ENCODE results near the gene SDK1.
A peak's percentile ranks its signal among the peaks of the same experiment; 100 is the strongest.

Gene SDK1

DNA sequence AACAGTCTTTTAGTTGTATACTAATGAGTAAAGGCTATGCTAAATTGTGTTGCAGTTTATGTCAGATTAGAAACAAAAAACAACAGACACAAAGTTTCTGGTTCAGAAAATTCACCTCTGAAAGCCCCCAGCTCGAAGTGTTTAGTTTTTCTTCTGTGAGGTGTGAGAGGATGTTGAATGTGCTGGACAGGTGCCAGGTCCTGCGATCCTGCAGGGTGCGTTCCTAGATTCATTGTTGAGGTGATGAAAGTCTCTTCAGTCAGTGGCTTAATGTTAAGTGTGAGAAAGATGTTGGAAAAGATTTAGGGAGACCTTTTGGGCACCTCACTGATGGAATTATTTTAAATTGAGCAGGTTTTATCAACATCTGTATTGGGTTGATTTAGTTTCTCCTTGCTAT lies 287.3 kb downstream of the SDK1 start:
- DNase-seq, result no peak

DNA sequence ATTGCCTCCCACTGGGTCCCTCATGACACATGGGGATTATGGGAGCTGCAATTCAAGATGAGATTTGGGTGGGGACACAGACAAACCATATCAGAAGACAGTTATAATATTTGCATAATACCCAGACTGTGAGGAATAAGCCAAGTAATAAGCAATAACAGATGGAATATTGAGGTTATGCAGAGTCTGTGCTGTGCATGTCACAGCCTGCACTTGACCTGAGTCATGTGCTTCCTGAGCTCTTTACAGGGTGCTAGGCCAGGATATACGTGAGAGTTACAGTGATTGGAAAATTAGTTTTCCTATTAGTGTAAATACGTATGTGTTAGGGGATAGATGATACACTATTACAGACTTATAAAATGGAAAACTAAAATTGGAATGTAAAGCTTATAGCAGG lies 288.7 kb downstream of the SDK1 start:
- peak; percentile 6 for DNase-seq

DNA sequence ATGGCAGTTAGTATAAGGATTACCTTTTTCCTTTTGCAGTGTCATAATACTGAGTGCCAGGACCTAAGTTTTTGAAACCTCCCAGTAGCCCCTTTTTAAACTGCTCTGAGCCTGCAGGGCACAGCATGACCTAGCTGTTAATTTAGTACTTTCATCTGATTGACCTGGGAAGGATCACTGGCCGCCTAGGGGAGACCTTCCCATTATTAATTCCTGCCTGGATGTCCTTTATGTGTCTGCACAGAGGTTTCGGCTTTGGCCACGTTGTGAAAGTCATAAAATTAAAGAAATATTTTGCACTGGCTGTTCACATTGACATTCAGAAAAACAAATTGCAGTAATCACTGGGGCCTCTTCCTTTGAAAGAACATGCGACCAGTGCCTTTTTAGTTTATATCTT lies 290.2 kb downstream of the SDK1 start:
- no peak for DNase-seq

DNA sequence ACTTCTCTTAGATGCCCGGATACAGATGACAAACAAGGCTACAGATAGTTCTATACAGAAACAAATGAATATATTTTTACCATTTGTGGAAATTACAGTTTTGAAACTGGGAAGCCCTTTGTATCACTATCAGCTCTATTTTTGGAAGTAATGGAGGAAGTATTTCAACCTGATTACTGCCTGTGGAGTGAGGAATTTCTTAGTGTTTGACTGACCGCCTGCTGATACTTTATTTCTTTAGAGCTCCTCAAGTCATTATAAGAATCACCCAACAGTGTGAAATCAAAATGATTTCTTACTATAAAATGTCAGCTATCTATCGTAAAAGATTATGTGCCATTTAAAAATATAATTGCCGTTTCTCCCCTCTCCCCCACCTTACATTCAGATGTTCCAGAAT lies 290.9 kb downstream of the SDK1 start:
- DNase-seq, result no peak

DNA sequence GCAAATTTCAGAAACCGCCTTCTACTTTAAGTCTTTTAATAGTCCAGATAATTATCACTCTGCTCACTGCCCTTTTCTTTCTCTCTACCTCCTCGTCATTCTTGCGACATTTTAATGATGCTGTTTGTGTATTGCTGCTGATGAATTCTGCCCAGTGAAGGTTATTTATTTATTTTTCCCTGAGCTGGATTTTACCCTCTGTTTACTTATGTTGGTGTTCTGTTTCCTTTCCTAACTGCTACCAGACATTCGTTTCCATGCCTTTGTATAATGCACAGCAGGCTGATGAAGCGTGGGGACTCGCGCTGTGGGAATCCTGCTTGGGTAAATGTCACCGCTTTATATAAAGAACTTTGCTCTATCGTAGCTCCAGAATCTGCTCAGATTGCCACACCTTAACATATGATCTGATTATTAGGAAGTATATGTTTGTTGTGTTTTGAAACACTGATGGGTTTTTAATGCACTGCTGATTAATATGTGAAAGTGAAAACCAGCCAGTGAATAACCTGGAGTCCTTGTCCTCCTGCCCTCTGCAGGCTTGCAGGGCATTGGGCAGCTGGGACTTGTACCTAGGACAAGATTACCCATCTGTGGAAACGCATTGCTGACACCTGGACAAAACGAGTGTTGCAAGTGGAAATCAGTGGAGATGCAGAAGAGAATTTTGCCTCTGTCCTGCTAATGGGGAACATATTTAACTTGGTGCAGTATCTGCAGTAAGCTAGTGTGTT lies 291.5 kb downstream of the SDK1 start:
- DNase-seq, result no peak

DNA sequence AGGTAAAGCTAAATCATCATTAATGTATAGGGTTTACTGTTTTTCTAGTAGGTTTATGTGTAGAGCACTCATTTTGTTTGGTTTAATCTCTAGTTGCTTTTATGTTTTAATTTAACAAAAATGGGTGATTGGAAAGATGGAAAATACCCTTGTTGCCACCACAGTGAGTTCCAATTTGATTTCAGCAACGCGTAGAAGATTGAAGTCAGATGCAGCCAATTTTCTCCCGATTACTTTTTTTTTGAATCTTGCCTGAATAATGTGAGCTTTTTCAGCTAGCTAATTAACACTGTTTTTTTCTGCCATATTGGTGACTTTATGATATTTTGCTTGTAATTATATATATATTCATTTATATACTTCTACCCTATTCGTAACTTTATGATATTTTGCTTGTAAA lies 293.8 kb downstream of the SDK1 start:
- DNase-seq, result no peak

DNA sequence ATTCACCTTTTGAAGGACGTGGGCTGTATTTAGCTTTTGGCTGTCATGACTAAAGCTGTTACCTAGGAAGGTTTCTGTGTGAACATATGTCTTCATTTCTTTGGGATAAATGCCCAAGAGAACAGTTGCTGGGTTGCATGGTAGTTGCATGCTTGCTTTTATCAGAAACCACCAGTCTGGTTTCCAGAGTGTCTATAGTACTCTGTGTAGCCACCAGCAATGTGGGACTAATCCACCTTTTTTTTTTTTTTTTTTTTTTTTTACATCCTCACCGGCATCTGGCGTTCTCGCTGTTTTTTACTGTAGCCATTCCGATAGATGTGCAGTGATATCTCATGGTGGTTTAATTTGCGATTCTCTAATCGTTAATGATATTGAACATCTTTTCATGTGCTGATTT lies 297.8 kb downstream of the SDK1 start:
- DNase-seq, result no peak

DNA sequence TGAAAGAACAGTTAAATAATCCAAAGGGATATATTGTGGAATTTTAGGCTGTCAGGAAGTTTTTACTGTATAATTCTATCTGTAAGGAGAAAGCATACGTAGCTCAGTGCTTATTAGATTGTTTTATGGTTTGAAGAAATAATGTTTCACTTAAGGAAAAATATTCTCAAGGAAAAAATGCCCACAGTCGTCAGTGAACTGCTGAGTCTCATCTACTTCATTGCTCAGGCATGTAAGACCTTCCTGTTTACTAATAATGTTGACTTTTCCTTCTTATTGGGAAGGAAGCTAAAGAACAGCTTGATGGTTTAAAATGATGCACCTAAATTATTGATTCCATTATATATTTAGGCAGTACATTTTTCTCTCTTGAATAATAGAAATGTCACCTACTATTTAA lies 304.2 kb downstream of the SDK1 start:
- DNase-seq, result peak; percentile 2

DNA sequence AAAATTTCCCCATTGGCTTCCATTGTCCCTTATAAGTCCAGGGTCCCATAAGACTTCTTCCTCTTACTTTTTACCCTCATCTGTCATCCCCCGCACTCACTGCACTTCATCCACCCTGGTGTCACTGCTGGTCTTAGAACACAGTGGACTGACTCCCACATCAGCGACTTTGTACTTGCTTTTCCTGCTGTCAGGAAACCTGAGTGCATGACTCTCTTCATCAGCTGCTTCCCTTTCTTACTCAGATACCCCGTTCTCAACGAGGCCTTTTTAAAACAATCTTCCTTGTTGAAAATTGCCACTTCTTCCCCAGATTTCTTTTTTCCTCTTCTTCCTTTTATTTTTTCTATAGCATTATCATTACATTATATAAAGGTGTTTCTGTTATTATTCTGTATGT lies 305.4 kb downstream of the SDK1 start:
- DNase-seq, result no peak

DNA sequence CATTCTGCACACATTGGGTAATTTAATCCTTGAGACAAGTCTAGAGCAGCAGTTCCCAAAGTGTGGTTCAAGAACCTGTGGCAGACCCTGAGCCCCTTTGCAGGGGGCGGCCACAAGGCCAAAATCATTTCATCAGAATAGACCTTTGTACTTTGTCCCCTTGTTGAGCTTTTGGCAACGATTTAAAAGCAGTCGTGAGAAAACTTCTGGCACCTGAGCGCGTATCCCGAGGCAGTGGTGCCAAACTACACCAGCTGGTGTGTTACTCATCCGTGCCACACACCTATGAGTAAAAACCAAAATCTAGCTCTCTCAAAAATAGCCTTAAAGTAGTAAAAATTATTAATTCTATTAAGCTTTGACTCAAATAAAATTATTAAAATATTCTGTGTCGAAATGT lies 306.8 kb downstream of the SDK1 start:
- no peak for DNase-seq

DNA sequence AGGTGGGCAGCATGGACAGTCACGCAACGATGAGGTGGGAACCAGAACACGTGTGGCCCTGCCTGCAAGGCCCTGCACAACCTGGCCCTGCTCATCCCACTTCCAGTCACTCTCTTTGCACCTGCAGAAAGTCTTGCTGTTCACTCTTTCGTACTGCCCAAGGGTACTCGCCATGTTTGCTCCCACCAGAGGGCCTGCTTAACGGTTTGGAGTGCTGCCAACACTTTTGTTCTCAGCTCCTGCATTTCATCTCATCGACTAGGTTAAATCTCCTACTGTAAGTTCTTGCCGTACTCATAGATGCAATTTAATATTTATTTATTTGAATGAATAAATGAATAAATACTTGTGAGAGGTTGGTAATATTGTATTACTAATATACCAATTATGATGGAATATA lies 315.3 kb downstream of the SDK1 start:
- no peak for DNase-seq

DNA sequence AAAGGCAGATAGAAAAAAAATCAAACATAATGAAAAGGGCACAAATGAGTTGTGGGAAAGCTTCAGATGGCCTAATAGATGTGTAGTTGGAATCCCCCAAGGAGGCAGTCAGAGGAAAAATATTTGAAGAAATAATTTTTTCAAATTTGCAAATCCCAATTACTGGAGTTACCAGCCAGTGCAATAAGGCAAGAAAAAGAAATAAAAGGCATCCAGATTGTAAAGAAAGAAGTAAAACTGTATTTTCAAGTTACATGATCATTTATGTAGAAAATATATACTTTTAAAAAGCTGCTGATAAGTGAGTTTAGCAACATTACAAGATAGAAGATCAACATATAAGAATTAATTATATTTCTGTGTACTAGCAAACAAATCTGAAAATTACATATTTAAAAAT lies 329.0 kb downstream of the SDK1 start:
- no peak for DNase-seq

DNA sequence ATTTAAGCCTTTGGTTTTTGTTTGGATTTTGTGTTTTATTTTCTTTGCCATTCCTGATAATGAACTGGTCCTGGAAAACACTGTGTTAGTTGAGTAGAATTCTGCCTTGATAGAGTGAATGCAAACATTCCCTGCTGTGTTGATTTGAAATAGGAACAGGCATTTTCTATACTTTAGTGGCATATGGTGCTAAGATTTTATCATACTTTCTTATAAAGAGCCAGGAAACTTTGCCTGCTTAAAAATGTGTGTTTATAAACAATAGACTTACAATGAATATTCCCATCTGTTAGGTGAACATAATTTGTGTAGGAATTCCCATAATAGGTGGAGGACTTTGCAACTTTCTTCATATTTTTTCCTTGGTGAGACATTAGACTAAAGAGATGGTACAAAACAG lies 333.3 kb downstream of the SDK1 start:
- DNase-seq, result no peak

DNA sequence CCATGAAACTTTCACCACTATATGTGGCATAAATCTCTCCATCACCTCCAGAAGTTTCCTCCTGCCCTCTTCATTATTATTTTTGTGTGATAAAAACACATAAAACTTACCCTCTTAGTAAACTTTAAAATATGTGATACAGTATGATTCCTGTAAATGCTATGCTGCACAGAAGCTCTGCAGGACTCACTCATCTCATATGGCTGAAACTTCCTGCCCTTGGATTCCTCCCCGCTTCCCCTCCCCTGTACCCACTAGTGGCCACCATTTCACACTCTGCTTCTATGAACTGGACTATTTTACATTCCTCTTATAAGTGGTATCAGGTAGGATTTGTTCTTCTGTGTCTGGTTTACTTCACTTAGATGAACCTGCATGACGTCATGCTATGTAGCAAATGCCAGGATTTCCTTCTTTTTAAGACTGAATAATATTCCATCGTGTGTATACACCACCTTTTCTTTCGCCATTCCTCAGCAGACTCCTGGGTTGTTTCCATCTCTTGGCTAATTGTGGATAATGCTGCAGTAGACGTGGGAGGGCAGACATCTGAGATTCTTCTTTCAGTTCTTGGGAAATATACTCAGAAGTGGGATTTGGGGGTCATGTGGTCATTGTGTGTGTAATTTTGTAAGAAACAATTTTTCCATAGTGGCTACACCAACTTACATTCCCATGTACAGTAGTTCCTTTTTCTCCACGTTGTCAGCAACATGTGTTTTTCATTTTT lies 335.2 kb downstream of the SDK1 start:
- peak; percentile 21 for DNase-seq

DNA sequence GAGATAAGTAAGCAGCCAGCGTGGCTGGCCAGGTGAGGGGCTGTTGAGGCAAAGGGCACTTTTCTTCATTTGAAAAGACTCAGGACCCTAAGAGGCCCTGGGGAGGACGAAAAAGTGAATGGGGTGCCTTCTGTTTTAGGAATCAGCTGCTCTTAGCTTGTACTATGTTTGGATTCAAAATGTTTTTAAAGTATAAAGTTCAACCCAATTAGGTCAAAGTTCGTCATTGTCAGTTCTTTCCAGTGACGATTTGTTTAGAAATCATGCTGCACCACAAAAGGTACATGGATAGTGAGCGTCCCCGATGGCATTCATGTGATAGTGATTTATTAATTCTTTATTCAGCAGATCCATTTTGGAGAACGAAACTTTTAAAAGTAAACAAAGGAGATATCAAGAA lies 338.2 kb downstream of the SDK1 start:
- DNase-seq, result no peak

DNA sequence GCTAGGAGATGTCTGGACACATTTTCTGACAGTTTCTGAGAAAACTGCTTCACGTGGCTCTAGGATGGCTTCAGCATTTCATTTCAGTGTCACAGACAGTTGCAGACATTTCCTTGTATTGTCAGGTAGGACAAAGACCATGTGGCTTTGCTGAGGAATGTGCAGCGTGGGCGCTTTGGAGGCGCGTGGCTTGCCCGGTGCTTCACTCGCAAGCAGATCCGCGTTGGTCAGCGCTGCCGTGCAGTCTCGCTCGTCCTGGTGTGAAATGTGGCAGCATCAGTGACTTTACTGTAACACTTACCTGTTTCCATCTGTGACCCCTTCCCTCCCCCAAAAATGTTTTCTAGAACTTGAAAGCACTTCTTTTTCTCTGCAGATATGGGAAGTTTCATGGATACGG lies 340.5 kb downstream of the SDK1 start:
- no peak for DNase-seq

DNA sequence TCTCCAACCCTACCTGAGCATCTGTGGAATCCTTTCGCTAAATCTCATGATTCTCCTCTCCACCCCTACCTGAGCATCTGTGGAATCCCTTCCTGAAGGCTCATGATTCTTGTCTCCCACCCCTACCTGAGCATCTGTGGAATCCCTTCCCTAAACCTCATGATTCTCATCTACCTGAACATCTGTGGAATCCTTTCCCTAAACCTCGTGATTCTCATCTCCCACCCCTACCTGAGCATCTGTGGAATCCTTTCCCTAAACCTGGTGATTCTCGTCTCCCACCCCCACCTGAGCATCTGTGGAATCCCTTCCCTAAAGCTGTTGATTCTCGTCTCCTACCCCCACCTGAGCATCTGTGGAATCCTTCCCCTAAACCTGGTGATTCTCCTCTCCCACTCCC lies 342.0 kb downstream of the SDK1 start:
- DNase-seq, result no peak

DNA sequence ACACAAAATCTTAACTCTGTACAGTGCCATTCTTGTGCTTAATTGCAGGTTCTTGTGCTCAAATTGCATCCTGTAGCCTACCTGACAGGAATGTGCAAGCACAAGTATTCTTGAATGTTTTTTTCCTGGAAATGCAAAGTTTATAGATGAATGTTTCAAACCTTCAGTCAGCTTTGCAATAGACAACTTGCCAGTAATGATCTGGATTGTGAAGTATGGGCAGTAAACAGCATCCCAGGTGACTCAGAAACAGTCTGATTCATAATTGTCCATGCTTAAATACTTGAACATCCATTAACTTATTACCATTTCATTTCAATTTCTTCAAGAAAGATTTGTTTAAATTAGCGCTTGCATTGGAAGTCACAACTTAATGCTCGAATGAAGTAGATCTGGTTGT lies 347.2 kb downstream of the SDK1 start:
- no peak for DNase-seq

DNA sequence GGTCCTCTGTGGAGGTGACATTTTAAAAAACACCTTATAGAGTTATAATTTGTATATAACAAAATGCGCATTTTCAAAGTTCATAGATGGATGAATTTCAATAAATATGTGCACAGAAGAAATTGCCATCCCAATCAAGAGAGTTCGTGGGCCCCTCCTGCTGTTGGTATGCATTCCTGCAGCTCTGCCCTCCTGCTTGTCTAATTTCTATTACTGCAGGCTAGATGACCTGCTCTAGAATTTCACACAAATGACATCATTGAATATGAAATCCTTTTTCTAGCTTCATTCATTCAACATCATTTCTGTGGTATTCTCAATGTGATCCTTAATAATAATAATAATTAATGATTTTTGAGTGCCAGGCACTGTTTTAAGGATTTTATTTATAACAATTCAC lies 348.2 kb downstream of the SDK1 start:
- peak; percentile 34 for DNase-seq

DNA sequence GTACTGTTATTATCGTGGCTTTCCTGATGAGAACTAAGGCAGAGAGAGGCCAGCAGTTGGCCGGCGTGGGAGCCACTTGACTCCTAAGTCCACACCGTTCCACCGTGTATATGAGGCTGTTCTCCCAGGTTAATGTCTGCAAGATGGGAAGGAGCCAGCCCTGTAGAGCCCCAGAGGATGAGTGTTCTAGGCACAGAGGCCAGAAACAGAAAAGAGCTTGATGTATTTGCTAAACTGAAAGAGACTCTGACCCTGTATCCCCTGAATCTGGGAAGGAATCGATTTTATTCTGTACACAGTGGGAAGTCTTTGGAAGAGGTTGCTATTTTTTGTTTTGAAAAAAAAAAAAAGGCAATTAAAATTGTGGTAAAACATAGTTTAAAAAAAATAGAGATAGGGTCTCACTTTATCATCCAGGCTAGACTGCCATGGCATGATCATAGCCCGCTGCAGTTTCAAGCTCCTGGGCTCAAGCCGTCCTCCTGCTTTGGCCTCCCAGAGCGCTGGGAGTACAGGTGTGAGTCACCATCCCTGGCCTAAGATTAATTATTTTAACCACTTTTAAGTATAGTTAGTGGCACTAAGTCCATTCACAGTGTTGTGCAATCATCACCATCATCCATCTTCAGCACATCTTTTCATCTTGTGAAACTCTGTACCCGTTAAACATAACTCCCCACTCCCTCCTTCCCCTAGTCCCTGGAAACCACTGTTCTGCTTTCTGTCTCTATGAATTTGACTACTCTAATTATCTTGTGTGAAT lies 348.8 kb downstream of the SDK1 start:
- no peak for DNase-seq

DNA sequence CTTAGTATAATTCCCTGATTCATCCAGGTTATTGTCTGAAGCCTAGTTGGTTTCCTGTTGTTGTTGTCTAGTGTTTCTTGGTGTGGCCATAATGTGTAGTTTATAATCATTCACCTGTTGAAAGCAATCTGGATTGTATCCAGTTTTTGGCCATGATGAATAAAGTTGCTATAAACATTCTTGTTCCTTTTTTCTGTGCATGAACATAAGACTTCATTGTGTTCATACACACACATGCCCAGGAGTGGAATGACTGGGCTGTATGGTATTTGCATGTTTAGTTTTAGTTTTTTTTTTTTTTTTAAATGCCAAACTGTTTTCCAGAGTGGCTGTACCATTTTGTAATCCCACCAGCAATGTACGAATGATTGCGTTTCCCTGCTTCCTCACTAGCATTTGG lies 349.8 kb downstream of the SDK1 start:
- no peak for DNase-seq

DNA sequence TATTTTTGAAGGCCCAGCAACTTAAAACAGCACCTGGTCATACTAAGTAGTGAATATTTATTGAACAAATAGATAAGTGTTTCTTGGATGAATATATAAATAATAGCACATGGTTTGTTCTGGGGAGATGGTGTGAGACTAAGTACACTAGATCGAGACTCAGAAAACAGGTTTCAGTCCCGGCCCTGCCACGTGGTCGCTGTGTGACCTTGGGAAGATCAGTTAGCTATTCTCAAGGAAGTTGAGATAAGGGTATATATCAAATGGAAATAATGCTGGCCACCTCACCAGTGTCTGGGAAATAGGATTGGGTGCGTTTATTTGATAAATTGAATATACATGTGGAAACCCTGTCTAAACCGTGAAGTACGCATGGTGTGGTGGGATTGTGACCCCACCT lies 354.6 kb downstream of the SDK1 start:
- no peak for DNase-seq

DNA sequence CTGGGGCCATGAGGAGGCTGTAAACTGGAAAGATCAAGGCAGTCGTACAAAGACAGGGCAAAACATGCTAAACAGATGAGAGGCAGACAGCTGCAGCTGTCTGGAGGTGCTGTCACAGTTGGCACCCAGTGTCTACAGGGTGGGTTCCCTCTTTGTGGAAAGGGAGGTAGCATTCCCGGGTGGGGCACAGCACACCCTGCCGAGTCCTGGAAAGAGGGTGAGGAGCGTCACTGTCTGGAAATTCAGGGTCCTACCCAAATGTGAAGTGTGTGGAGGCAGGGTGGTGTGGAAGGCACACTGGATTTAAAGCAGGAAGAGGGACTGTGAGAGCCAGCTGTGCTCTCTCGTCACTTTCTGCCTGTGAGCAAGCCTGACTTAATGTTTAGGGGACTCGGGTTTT lies 356.2 kb downstream of the SDK1 start:
- DNase-seq, result no peak

DNA sequence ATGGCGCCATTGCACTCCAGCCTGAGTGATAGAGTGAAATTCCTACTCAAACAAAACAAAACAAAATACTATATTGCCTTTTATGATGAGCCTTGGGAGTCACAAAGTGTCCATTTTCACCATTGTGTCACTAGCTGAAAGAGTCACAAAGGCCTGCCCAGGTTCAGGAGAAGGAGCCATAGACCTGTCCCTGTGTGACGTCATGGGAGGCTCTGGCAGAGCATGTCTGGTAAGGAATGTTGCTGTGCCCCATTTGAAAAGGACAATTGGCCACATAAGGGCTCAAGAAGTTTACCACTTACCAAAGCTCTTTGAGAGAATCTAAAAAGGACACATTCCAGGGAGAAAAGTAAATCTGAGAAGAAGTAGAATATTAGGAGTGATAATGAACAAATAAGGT lies 367.7 kb downstream of the SDK1 start:
- DNase-seq, result no peak
